CD14-positive monocyte (primary cell): ENCODE measurements around the gene SRPK2. TPM values are rescaled to one million over a fixed set of nuclear protein-coding genes. Genes with fewer than 3 reads are reported as not detected.
A peak's percentile ranks its signal among the peaks of the same experiment; 100 is the strongest.

Experiments used
- DNase-seq, 3 donors: peaks; one replicate each; pipeline ENCODE4 v3.0.0-alpha.2; 2011 to 2022
- H2AFZ ChIP-seq: 2 replicates; pipeline ENCODE4 v1.6.0; 2012; ENCODE audit warnings: mild to moderate bottlenecking, low read depth, low read length, inconsistent platforms; ENCODE audit not compliant: insufficient read depth, poor library complexity, severe bottlenecking
- H3K27ac ChIP-seq, 2 donors: 1 replicate in 1 of 2; 2 replicates in 1 of 2; pipeline ENCODE4 v1.5.1; 2012 to 2013; ENCODE audit warnings: low read length in 2 of 2, control low read depth in 1 of 2, inconsistent platforms in 1 of 2, low read depth in 1 of 2, mild to moderate bottlenecking in 1 of 2
- H3K27me3 ChIP-seq, 2 donors: one replicate each; pipeline versions ENCODE4 v1.6.0 to v1.6.1; 2011 to 2013; ENCODE audit warnings: low read length in 2 of 2; ENCODE audit not compliant: control insufficient read depth in 2 of 2, insufficient read depth in 2 of 2
- H3K36me3 ChIP-seq, 2 donors: replicated peaks in 1 of 2; 1 replicate in 1 of 2; 2 replicates in 1 of 2; pipeline versions ENCODE4 v1.5.1 to v1.6.1; 2012 to 2013; ENCODE audit warnings: low read length in 2 of 2, control low read depth in 1 of 2, inconsistent platforms in 1 of 2, mild to moderate bottlenecking in 1 of 2; ENCODE audit not compliant: insufficient read depth in 2 of 2, control insufficient read depth in 1 of 2
- H3K4me1 ChIP-seq, 2 donors: 1 replicate in 1 of 2; 2 replicates in 1 of 2; pipeline versions ENCODE4 v1.5.1 to v1.6.1; 2012 to 2013; ENCODE audit warnings: low read length in 2 of 2, control low read depth in 1 of 2, inconsistent platforms in 1 of 2, mild to moderate bottlenecking in 1 of 2, moderate library complexity in 1 of 2; ENCODE audit not compliant: insufficient read depth in 2 of 2, control insufficient read depth in 1 of 2
- H3K4me2 ChIP-seq: replicated peaks from 2 replicates; pipeline ENCODE3; 2012; ENCODE audit warnings: low read length, moderate library complexity, mild to moderate bottlenecking; ENCODE audit not compliant: poor library complexity, severe bottlenecking; ENCODE audit errors: extremely low read depth
- H3K4me3 ChIP-seq, 3 experiments: fragments of 200-600 bp in 1 of 3; sonication (generic) in 1 of 3; replicated peaks in 1 of 3; 1 replicate in 2 of 3; 2 replicates in 1 of 3; pipeline ENCODE4 v1.5.1; 2011 to 2013; ENCODE audit warnings: low read length in 3 of 3, mild to moderate bottlenecking in 3 of 3, control low read depth in 2 of 3, low read depth in 2 of 3, inconsistent platforms in 1 of 3, moderate library complexity in 1 of 3
- H3K79me2 ChIP-seq: 2 replicates; pipeline ENCODE4 v1.6.0; 2012; ENCODE audit warnings: mild to moderate bottlenecking, control low read depth, inconsistent platforms, low read length, moderate library complexity; ENCODE audit not compliant: insufficient read depth
- H3K9ac ChIP-seq: 2 replicates; pipeline ENCODE4 v1.6.0; 2017; ENCODE audit warnings: low read length, mild to moderate bottlenecking; ENCODE audit not compliant: insufficient read depth, poor library complexity, severe bottlenecking
- H3K9me3 ChIP-seq, 2 donors: replicated peaks in 1 of 2; 1 replicate in 1 of 2; 2 replicates in 1 of 2; pipeline versions ENCODE4 v1.5.1 to v1.6.1; 2012 to 2013; ENCODE audit warnings: low read length in 2 of 2, control low read depth in 1 of 2; ENCODE audit not compliant: control insufficient read depth in 1 of 2, insufficient read depth in 1 of 2
- H4K20me1 ChIP-seq: 2 replicates; pipeline ENCODE4 v1.6.0; 2012; ENCODE audit warnings: mild to moderate bottlenecking, low read length, control low read depth, moderate library complexity; ENCODE audit not compliant: insufficient read depth
- H3K27ac Mint-ChIP-seq, 7 donors: one replicate each; pipeline ENCODE4 v1.8.0; 2020; ENCODE audit warnings: mild to moderate bottlenecking in 7 of 7, mixed read lengths in 7 of 7, moderate library complexity in 6 of 7, inconsistent platforms in 2 of 7
- H3K27me3 Mint-ChIP-seq, 3 donors: one replicate each; pipeline ENCODE4 v1.8.0; 2021 to 2022; ENCODE audit warnings: low read depth in 3 of 3, mild to moderate bottlenecking in 3 of 3, mixed read lengths in 3 of 3, moderate library complexity in 3 of 3, inconsistent platforms in 1 of 3
- H3K36me3 Mint-ChIP-seq, 2 donors: one replicate each; pipeline ENCODE4 v1.8.0; 2020; ENCODE audit warnings: mixed read lengths in 2 of 2, inconsistent platforms in 1 of 2, mild to moderate bottlenecking in 1 of 2
- H3K4me1 Mint-ChIP-seq: one replicate; pipeline ENCODE4 v1.8.0; 2020; ENCODE audit warnings: mild to moderate bottlenecking, mixed read lengths
- H3K4me3 Mint-ChIP-seq, 2 donors: one replicate each; pipeline ENCODE4 v1.8.0; 2020; ENCODE audit warnings: mild to moderate bottlenecking in 2 of 2, mixed read lengths in 2 of 2, moderate library complexity in 1 of 2
- H3K9me3 Mint-ChIP-seq, 7 donors: one replicate each; pipeline ENCODE4 v1.8.0; 2020 to 2022; ENCODE audit warnings: mixed read lengths in 7 of 7, mild to moderate bottlenecking in 6 of 7, moderate library complexity in 6 of 7, inconsistent platforms in 2 of 7
- CTCF ChIP-seq: fragments of 200-600 bp; IDR thresholded peaks from one replicate; pipeline ENCODE4 v1.8.0; 2022; ENCODE audit warnings: antibody characterized with exemption, mild to moderate bottlenecking
- WGBS: methylation state at CpG from one replicate; pipeline ENCODE4 v1.1.5; 2013; ENCODE audit warnings: missing lambda C conversion rate; ENCODE audit not compliant: insufficient coverage; 5-methylcytosine and 5-hydroxymethylcytosine counted together
- intact Hi-C, 2 donors: fragments of 100-400 bp; cut with micrococcal nuclease; formaldehyde crosslinking; loops; one replicate each; pipeline versions ENCODE4 v1.15.0 to v1.15.1; 2023
- polyA plus RNA-seq, 3 donors: library from polyadenylated mRNA; depleted of rRNA in 1 of 3; unstranded in 2 of 3; stranded (reverse) in 1 of 3; fragments of 300-500 nt in 2 of 3; fragments of >200 nt in 1 of 3; fragmentation: Illumina TruSeq in 2 of 3; gene quantifications; 1 replicate in 2 of 3; 2 replicates in 1 of 3; pipeline ENCODE4 v1.2.3, GENCODE V29; 2012 to 2021

The SRPK2 gene
- polyA plus RNA-seq, 3 donors, result 12.6 to 37.7 (median 30.0) TPM

GRCh38 chr7:105321754-105322455, 66.8 kb downstream of the SRPK2 start:
- H3K4me2 ChIP-seq, result no peak overlapping the region
- Mint-ChIP-seq H3K9me3 (peaks cover 0 to 2% (median 0%) of the 10 kb centered on the region in 7 donors), H3K4me3 (no peak overlapping the region), H3K36me3 (peaks cover 5 to 10% of the 10 kb centered on the region in 2 donors), H3K4me1 (peaks cover 32% of the 10 kb centered on the region), H3K27me3 (no peaks in the 10 kb centered on the region), H3K27ac (no peak overlapping the region)
- H3K4me1 ChIP-seq, result peaks cover 16 to 21% of the 10 kb centered on the region in 2 donors
- no peaks in the 10 kb centered on the region for H3K27me3 ChIP-seq
- TF ChIP-seq CTCF, result no peak
- H3K36me3 ChIP-seq, result no peaks in the 10 kb centered on the region
- peaks cover 89% of the 10 kb centered on the region for H3K79me2 ChIP-seq
- H3K9me3 ChIP-seq, result peaks cover 0 to 3% of the 10 kb centered on the region in 2 donors
- 98% methylated on average over 6 of the region's 10 CpGs for WGBS
- intact Hi-C loops, result no loop called here
- no peak overlapping the region for H3K9ac ChIP-seq
- H3K27ac ChIP-seq, result no peak overlapping the region
- no peak overlapping the region for H2AFZ ChIP-seq
- H4K20me1 ChIP-seq, result peaks cover 90% of the 10 kb centered on the region
- H3K4me3 ChIP-seq, result no peak overlapping the region
- no peak for DNase-seq

GRCh38 chr7:105320896-105321295, 67.8 kb downstream of the SRPK2 start:
- Histone ChIP-seq H3K4me2 (no peak overlapping the region), H3K36me3 (no peaks in the 10 kb centered on the region), H3K79me2 (peaks cover 87% of the 10 kb centered on the region), H4K20me1 (peaks cover 90% of the 10 kb centered on the region), H3K27me3 (no peaks in the 10 kb centered on the region), H3K4me1 (peaks cover 15 to 16% of the 10 kb centered on the region in 2 donors), H3K9ac (no peak overlapping the region), H3K27ac (no peak overlapping the region), H3K4me3 (no peak overlapping the region), H2AFZ (no peak overlapping the region), H3K9me3 (peaks cover 0 to 3% of the 10 kb centered on the region in 2 donors)
- peaks cover 0 to 2% (median 0%) of the 10 kb centered on the region in 7 donors for H3K9me3 Mint-ChIP-seq
- intact Hi-C loops, result no loop called here
- no peak overlapping the region for H3K4me3 Mint-ChIP-seq
- TF ChIP-seq CTCF, result no peak
- 100% methylated on average over 2 of the region's 2 CpGs for WGBS
- H3K27ac Mint-ChIP-seq, result peak overlapping the region in 1 of 7 donors; percentile 5
- peaks cover 30% of the 10 kb centered on the region for H3K4me1 Mint-ChIP-seq
- no peak for DNase-seq
- H3K36me3 Mint-ChIP-seq, result peaks cover 5 to 10% of the 10 kb centered on the region in 2 donors
- no peaks in the 10 kb centered on the region for H3K27me3 Mint-ChIP-seq
